NK-92 treated with Interleukin-12 subunit alpha and Interleukin-12 subunit beta, amount 100 ng/mL, for 24 hours (cell line): ENCODE data around the gene FCER2.

ENCODE experiments used
- DNase-seq: peaks from one replicate; lab custom pipeline; 2025; lab: John Stamatoyannopoulos, UW

FCER2 gene

GRCh38 chr19:7676854-7677253, 25.1 kb downstream of the FCER2 start, which contains the start of gene MCEMP1:
MCEMP1 (plus strand) TSS chr19:7677090; CDS start chr19:7677121, 31 bp downstream.
- DNase-seq: no peak

- DNase-seq: no peak
Observed at GRCh38 chr19:7676376-7676775, 25.6 kb downstream of the FCER2 start.

DNA sequence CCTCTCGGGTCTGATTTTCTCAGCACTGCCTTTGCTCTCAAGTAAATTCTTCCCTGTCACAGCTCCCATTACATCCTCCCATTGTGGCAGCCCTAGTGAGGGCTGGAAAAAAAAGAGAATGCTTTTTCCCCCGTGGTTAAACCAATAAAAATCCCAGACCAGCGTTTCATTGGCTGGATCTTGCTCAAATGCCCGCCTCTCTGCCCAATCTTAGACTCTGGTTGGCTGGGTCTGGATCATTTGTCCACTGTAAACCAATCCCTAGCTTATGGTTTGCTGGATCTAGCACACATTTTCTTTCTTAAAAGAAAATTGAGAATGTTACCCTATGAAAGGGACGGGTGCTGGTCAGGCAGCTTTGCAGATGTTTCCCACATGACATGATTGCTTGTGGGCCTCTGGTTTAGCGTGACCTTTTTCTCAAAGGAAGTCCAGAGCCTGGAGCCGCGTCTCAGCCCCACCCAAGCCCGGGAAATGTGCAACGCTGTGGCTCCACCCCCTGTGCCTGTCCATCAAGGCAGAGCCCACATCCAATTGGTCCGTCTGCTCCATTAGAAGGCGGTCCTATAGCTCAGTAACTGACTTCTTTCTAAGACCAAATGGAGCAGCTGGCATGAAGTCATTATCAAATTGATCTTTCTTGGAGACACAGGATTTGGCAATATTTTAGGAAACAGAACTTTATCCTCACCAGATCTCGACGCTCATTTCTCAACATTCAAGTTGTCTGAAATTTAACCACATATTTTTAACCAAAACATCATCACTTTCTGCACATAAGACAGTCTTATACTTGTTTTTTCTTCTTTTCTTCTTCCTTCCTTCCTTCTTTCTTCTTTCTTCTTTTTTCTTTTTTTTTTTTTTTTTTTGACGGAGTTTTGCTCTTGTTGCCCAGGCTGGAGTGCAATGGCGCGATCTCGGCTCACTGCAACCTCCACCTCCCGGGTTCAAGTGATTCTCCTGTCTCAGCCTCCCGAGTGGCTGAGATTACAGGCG, 27.6 kb downstream of the FCER2 start:
- DNase-seq: peak; percentile 46

DNA sequence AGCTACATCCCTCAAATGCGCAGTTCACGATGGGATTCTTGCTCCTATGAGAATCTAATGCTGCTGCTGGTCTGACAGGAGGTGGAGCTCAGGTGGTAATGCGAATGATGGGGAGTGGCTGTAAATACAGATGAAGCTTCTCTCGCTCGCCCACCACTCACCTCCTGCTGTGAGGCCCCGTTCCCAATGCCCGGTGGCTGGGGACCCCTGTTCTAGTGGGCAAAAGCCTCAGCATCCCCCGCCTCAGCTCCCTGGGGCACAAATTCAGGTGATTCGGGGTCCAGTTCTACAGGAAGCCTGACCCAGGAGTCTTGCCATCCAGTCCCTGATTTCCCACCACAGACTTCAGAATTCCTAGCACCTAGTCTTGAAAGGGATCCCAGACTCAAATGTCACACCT, 29.4 kb downstream of the FCER2 start:
- DNase-seq: no peak

DNA sequence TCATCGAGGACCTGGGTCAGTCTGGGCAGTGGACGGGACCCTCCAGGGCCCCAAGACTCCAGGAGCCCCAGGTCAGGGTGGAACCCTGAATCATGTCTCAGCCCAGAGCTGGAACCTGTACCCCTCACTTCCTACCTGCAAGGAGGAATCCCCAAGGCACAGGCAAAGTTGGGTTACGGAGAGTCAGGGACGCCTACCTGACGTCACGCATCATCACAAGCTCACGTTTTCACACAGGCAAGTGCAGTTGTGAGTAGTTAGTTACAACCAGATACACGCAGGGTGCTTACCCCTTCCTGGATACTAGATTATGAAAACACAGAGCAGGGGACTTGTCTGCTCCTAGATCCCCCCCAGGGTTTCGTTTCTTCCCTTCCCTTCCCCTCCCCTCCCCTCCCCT, 31.1 kb downstream of the FCER2 start:
- DNase-seq: no peak

DNA sequence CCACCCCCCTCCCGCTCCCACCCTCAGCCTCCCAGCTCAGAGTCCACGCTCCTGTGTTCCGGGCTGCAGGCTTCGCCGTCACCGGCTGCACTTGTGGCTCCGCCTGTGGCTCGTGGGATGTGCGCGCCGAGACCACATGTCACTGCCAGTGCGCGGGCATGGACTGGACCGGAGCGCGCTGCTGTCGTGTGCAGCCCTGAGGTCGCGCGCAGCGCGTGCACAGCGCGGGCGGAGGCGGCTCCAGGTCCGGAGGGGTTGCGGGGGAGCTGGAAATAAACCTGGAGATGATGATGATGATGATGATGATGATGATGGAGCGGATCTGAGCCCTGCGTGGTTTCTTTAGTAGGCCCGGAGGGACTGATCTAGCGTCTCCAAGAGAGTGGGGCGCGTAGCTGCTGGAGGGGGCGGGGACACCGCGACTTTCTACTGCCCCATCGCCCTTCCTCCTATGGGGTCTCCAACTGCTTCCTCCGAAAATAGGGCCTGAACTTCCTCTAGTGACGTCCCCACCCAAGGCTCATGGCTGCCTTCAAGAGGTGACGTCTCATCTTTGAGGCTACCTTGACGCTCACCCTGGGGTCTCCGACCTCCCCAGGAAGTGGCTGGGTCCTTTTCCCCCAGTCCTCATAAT, 31.7 kb downstream of the FCER2 start:
- no peak for DNase-seq

DNA sequence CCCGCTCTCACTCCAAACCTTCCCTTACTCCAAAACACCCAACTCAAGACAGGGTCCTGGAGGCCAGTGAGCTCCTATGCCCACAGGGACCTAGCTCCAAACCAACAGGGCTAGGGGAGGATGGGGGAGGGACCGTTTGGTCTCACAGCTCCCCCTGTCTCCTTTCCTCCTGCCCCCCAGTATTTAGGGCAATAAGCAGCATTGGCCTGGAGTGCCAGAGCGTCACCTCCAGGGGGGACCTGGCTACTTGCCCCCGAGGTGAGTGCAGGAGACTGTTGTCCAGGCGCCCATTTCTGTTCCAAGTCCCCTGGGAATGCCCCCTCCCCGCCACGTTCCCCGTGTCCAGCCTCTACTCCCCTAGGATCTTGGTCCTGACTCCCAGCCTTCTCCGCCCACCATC, 32.3 kb downstream of the FCER2 start:
- no peak for DNase-seq

DNA sequence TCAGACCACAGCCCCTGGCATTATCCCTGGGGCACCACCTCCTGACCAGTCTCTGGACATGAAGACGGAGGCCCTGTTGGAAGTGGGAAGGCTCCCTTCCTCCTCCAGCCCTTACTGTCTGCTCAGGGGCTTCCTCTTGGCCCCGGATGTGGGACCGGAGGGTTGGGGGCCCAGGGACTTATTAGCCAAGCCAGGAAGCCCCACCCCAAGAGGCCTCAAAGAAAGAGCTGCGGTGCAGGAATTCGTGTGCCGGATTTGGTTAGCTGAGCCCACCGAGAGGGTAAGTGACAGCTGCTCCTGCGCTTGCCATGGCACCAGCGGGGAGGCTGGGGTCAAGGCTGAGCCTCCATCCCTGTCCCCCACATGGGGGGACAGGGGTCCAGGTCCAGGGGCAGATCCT, 33.1 kb downstream of the FCER2 start, which contains the start of gene RETN:
TSS of gene RETN (plus strand) at position 208 of the 400 bp plus-strand sequence. CDS start 278 bp downstream, outside the sequence.
- no peak for DNase-seq

GRCh38 chr19:7665076-7665475, 36.9 kb downstream of the FCER2 start:
- DNase-seq: no peak

DNA sequence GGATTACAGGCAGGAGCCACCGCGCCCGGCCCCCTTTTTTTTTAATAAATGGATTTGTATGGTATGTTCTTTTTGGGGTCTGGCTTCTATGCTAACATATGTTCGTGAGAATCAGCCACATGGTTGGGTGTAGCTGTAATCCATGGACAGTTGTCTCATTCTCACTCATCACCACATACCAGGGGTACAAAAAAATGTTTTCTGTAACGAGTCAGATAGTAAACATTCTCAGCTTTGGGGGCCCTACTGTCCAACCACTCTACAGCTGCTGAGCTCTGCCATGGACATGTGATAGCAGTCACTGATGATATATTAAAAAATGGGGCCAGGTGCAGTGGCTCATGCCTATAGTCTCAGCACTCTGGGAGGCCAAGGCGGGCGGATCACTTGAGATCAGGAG, 38.2 kb downstream of the FCER2 start:
- DNase-seq: no peak

GRCh38 chr19:7662657-7663056, 39.3 kb downstream of the FCER2 start:
- DNase-seq: no peak

GRCh38 chr19:7661744-7662538, 40.0 kb downstream of the FCER2 start:
- no peak for DNase-seq

DNA sequence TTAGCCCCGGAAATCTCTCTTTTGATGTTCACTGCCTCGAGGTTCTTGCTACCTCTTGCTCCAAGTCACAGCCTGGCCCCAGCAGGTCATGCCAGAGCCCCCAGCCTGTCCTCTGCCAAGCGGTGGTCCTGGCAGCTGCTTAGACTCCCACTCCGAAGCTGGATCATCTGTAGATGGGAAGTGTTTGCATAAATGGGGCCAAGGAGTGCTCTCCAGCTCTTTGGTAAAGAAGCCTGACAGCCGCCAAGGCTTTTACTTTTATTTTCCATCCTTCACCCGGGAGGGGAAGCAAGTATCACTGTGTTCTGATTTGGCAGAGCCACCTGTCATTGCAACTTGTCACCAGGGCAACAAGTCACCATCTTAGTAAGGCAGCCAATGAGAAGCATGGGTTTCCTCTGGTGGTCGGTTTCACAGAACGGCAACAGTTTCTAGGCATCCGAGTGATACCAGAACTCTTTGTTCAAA, 43.7 kb downstream of the FCER2 start:
- no peak for DNase-seq

GRCh38 chr19:7657131-7657751, 44.7 kb downstream of the FCER2 start:
- DNase-seq: no peak

DNA sequence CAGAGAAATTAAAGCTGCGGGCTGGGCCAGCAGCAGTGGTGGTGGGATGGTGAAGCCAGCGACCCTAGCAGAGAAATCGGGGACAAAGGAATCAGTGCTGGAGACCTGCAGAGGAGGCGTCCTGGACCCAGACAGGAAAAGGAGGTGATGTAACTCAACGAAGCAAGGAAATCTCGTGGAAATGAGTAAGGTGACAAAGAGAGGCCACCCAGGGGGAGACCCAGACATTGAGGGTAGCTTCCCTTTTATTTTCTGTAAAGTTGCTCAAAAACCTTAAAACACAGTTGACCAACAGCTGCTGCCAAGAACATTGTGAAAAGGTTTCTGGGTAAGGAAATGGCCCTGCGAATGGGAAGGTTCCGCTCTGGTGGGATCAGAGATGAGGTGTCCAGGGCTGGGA, 46.4 kb downstream of the FCER2 start:
- DNase-seq: no peak

- DNase-seq: no peak
Observed at GRCh38 chr19:7654401-7654800, 47.5 kb downstream of the FCER2 start.

DNA sequence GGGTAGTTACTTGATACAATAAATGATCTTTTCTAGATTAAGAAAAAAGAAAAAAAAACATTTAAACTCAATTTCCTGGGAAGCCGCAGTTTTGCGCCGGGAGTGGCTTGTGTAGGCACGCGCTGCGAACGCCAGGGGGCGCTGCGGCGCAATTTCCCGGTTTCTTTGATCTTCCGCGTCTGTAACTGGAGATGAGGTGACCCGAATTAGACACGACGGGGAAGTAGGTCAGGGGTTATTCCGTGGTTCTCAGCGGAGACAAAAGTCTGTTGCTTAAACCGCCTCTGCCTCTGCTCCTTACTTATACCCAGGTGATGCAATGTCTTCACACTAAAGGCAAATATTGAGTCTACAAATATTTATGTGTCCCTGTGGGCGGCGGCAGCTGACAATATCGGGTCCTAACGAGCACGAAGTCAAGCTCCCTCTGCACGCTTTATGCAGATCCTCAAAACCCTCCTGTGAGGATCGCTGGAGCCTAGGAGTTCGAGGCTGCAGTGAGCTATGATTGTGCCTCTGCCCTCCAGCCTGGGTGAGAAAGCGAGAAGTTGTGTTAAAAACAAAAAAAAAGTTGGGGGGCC, 49.8 kb downstream of the FCER2 start:
- peak; percentile 64 for DNase-seq

- no peak for DNase-seq
Observed at GRCh38 chr19:7650148-7650547, 51.8 kb downstream of the FCER2 start.

- no peak for DNase-seq
Observed at GRCh38 chr19:7648265-7649014, 53.5 kb downstream of the FCER2 start.

DNA sequence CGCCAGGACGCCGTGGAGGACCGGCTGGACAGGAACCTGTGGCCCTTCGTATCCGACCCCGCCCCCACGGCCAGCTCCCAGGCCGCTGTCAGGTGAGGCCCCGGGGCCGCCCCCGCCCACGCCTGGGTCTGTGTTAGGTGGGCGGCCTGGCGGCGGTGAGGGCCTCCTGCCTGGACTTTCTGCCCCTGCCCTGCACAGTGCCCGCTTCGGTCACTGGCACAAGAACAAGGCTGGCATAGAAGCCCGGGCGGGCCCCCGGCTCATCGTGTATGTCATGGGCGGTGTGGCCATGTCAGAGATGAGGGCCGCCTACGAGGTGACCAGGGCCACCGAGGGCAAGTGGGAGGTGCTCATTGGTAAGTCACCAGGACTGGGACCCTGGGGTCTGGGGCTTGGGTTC, 54.8 kb downstream of the FCER2 start:
- no peak for DNase-seq

- DNase-seq: no peak
Observed at GRCh38 chr19:7646426-7646700, 55.6 kb downstream of the FCER2 start.
